Stimulated activated naive CD8-positive, alpha-beta T cell treated with anti-CD3 and anti-CD28 coated beads, Interleukin-15, Interleukin-2, amounts not matched to agents 100 U/mL and 50 U/mL, for 24 hours (primary cell): ENCODE results near the gene DNAJC6.
A peak's percentile ranks its signal among the peaks of the same experiment; 100 is the strongest.
"Not testable (repeated sequence)": the region's sequence is repeated elsewhere in the genome, so short reads cannot be mapped to it uniquely, and the experiment has no call there.

ENCODE experiments used
- ATAC-seq: fragments of 150-1000 bp; cut with Tn5 transposase; one replicate; pipeline ENCODE4 v1.10.0; 2021
- DNase-seq: peaks from one replicate; pipeline ENCODE4 v3.0.0; 2021

The DNAJC6 gene

DNA sequence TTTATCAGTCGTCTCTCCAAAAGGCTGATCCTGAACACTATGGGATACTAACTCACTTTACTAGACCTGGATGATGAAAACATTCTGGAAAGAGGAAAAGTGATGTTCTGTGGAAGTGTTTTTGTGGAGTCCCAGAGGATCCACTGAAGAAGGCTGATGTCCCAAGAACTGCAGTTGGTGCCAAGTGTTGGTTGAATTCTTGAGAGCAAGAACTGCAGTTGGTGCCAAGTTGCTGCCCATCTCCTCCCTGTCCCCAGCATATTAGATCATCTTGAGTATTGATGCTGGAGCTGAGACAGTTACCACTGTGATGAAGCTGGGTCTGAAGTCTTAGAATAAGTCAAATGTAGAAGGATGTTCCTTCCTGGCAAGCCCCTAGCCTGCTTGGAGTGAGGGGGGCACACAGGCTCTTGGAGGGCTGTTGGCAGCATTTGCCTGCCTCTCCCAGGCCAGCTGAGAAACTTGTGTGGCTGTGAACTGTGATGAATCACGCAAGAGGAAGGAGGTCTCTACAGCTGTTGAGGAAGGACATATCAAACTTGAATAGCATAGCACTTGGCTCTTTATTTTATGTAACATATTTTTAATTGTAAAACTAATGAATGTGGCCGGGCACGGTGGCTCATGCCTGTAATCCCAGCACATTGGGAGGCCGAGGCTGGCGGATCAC is 48.1 kb downstream of the DNAJC6 start:
- no peak for DNase-seq
- no peak for ATAC-seq

- ATAC-seq, result no peak
- DNase-seq, result no peak
Measured at GRCh38 chr1:65359888-65360287, 50.5 kb downstream of the DNAJC6 start.

GRCh38 chr1:65360648-65361047 is 51.3 kb downstream of the DNAJC6 start:
- ATAC-seq (no peak), DNase-seq (no peak)

GRCh38 chr1:65362545-65362944 is 53.2 kb downstream of the DNAJC6 start:
- DNase-seq (no peak), ATAC-seq (no peak)

DNA sequence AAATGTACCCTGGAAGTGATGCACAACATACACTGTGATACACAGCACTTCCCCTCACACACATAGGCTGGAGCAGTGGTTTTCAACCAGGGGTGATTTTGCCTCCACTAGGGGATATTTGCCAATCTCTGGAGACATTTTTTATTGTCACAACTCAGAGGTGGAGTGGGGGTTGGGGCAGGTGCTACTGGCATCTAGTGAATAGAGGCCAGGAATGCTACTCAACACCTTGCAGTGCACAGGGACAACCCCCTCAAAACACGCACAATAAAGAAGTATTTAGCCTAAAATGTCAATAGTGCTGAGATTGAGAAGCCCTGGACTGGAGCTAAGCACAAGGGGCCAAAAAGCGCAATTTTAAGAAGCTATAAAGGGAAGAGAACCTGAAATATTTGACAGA is 54.1 kb downstream of the DNAJC6 start:
- no peak for ATAC-seq
- DNase-seq, result no peak

DNA sequence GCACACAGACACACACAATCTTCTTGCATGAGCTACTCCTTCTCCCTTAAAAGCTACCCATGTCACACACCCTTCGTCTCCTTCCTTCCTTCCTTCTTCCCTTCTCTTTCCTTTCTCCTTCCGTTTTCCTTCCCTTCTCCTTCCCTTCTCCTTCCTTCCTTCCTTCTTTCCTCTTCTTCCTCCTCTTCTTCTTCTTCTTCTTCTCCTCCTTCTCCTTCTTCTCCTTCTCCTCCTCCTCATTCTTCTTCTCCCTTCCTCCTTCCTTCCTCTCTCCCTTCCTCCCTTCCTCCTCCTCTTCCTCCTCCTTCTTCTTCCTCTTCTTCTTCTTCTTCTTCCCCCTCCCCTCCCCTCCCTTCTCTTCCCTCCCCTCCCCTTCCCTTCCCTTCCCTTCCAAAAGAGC is 59.1 kb downstream of the DNAJC6 start:
- DNase-seq (no peak), ATAC-seq (no peak)

GRCh38 chr1:65371544-65371943 is 62.2 kb downstream of the DNAJC6 start:
- no peak for DNase-seq

DNA sequence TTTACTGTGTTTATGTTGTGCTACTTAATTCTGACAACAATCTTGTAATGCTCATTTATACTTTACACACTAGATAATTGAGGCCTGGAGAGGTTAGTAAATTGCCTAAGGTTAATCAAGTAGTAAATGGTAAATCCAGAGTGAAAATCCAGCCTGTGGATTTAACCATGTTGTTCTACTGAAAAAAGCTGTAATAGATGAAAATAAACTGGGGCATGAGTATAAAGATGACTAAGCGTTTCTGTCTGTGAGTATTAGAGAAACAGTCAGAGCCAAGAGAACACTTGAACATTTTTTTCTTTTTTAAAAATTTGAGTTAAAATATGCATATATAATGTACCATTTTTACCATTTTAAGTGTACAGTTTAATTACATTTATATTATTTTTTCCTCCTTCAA is 63.2 kb downstream of the DNAJC6 start:
- ATAC-seq, result no peak
- DNase-seq, result no peak

More at GRCh38 chr1:65371544-65371943, 62.2 kb downstream of the DNAJC6 start:
- ATAC-seq, result no peak

DNA sequence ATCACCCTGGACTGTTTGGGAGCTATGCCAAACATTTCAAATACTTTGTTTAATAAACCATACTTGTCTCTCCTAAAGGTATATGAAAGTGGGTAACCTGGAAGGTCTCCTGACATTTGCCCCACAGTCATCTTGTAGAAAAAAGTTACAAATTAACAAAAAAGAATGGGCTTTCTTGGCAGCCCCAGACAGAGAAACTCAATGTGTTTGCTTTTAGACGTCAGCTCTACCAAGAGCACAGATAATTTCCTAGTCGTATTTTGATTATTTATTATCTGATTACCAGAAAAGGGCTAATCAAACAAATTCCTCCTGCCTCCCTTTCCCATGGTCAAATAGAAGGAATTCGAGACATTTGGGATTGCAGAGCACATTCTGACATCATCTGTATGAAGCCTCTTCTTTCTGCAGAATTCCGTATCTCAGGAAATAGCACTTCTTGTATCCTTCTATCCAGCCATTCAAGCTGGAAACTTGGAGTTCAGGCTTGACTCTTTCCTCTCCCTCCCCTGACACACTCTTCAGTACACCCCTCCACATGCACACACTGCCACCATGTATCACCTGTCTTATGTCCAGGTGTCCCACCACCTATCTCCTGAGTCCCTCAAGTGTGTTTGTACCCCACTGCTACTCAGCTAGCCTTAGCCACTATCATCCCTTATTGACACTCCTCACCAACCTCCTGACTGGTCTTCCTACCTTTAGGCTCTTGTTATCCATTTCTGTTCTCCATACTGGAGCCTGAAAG is 68.3 kb downstream of the DNAJC6 start:
- no peak for ATAC-seq
- DNase-seq, result no peak

- ATAC-seq (no peak), DNase-seq (no peak)
Measured at GRCh38 chr1:65378247-65378946, 69.1 kb downstream of the DNAJC6 start.

- not testable (repeated sequence) for DNase-seq, ATAC-seq
Measured at GRCh38 chr1:65384426-65384825, 75.1 kb downstream of the DNAJC6 start.

DNA sequence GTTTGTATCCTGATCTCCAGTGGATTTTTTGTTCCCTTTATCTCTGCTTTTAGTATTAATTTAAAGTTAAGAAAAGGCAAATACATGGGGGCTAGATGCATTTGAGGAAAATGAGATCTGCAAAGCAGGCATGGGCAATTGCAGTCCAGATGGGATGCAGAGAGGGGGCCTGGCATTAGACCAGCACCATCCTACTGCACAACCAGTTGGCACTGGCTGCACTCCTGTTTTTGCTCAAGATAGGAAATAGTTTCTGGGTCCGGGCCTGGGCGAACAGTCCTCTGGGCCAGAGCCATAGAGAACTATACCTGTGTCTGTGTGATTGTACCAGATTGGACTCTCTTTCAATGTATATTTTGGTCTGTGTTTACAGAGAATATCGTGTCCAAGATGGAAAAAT is 77.1 kb downstream of the DNAJC6 start:
- ATAC-seq, result no peak
- DNase-seq, result no peak

GRCh38 chr1:65387821-65388220 is 78.5 kb downstream of the DNAJC6 start:
- no peak for ATAC-seq

GRCh38 chr1:65388908-65389695 is 79.8 kb downstream of the DNAJC6 start:
- ATAC-seq (no peak), DNase-seq (no peak)

More at GRCh38 chr1:65387821-65388220, 78.5 kb downstream of the DNAJC6 start:
- DNase-seq, result no peak

DNA sequence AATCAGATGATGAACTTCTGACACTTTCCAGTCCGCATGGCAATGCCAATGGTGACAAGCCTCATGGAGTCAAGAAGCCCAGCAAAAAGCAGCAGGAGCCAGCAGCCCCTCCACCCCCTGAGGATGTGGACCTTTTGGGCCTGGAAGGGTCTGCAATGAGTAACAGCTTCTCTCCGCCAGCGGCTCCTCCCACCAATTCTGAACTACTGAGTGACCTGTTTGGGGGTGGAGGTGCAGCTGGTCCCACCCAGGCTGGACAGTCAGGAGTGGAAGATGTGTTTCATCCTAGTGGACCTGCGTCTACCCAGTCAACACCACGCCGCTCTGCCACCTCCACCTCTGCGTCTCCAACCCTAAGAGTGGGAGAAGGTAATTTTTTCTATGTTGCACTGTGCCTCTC is 83.2 kb downstream of the DNAJC6 start:
- no peak for DNase-seq
- ATAC-seq, result no peak

DNA sequence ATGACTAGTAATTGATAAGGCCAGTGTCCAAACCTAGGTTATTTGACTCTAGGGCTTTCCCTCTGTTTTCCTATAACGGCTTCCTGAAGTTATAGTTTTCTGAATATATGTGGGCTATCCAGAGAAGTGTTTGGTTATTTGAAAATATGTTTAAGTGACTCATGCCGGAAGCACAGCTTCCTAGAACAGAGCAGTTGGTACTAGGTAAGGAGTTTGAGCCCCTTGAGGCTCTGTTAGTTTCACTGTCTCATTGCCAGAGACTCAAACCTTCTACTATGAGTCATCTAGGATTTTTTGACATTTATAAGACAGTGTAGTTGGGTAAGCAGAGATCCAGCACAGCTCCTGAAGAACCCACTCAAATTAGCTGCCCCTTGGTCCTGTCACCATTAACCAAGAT is 84.0 kb downstream of the DNAJC6 start:
- ATAC-seq, result peak; percentile 98
- DNase-seq, result peak; percentile 8

DNA sequence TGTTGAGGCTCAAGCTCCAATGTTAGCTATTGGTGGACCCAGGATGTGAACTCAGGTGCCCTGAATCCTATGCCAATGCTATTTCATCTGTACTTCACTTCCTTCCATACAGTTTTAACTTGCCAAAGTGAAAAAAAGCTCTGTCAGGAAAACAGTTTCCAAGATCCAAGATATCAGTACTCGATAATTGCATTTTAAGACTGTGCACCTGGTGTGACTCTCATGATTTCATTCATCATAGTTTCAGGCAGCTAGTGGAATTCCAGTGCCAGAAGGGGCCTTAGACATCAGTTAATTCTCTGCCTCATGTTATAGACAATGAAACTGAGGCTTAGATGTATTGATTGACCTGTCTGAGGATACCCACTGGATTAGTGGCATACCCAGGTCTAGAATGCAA is 84.6 kb downstream of the DNAJC6 start:
- DNase-seq, result no peak
- ATAC-seq, result no peak

- DNase-seq (no peak), ATAC-seq (peak; percentile 37)
Measured at GRCh38 chr1:65395887-65396612, 86.7 kb downstream of the DNAJC6 start.

DNA sequence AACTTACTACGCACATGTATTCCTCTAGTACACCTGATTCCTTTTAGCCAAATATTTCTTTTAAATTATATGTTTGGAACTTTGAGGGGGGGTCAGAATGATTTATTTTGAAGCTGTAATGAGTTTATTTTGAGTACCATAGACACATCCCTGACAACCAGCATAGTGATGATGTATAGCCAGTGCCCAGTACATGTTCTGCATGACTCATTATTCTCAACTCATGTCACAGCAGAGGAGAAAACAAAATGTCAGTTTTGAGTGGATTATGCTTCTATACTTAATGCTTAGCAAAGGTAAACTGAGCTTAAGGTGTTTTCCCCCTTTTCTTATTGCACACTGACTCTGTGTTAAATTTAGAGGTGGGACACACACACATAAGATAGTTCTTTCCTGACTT is 88.7 kb downstream of the DNAJC6 start:
- ATAC-seq (no peak), DNase-seq (no peak)

DNA sequence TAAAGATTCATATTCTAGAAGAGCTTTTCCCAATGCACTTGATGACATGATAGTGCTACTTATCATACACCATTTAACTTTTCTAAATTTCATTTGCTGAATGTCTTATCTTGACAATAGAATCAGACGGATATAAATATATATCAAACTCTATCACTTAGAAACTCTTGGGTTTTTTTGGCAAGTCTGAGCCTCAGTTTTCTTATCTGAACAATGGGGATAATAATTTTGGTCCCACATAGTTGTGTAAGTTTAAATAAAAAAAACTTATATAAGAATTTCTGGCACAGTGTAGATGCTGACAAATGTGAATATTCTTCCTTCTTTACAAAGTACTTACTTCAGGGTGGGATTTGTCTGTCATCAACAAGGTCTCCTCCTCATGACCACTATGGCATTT is 89.7 kb downstream of the DNAJC6 start:
- no peak for DNase-seq
- ATAC-seq, result no peak

DNA sequence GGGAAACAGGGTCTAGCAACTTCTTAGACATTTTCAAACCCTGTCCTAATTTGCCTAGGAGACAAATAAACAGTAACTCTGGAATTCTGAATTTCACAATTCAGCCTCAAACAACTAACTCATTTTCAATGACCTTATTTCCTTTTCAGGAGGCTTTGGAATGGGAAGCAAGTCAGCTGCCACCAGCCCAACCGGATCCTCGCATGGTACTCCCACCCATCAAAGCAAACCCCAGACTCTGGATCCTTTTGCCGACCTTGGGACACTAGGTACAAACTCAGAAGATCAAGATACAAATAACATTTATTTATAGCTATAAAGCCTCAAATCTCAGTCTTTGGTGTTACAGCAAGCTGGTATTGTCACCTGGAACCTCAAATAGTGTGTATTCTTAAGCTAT is 92.3 kb downstream of the DNAJC6 start:
- DNase-seq (no peak), ATAC-seq (no peak)

DNA sequence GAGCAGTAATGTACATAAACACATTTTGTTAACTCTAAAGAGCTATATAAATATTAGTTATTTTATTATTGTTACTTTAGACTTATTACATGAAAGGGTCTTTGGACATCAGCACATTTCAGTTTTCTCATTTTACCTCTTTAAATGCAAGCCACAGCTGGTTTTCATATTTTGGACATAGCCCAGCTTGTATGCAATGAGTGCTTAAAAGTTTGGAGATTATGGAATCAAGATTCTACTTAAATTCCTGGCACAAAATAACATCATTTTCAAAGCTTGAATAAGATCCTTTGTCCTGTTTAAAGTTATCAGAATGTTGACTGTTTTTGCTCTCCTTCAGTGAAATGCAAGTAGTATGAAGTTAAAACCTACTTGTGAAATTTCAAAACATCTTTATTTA is 95.6 kb downstream of the DNAJC6 start:
- no peak for ATAC-seq
- no peak for DNase-seq
